HEK293 (cell line): ENCODE measurements around the gene COQ3.

ENCODE experiments used
- CTCF ChIA-PET: fragments of 350-600 bp; formaldehyde crosslinking; extraction: SDS; loops from one replicate; lab custom pipeline; 2021; ENCODE audit warnings: antibody characterized with exemption; lab: Yijun Ruan, JAX
- POLR2A ChIA-PET: fragments of 300-600 bp; formaldehyde crosslinking; extraction: SDS; loops from one replicate; lab custom pipeline; 2020; ENCODE audit warnings: antibody characterized with exemption, inconsistent platforms; lab: Yijun Ruan, JAX
- H3K27ac ChIP-seq: fragments of 200-500 bp; sonication (Bioruptor generic); 2 replicates; pipeline ENCODE4 v1.5.1; 2014; ENCODE audit warnings: low read depth, low read length, control low read depth, inconsistent platforms; ENCODE audit errors: extremely low read depth
- H3K36me3 ChIP-seq, 2 experiments: fragments of 200-500 bp in 1 of 2; sonication (Bioruptor generic) in 1 of 2; 1 replicate in 1 of 2; 2 replicates in 1 of 2; pipeline ENCODE4 v1.5.1; 2014 to 2017; ENCODE audit warnings: inconsistent platforms in 2 of 2, low read length in 2 of 2; ENCODE audit not compliant: control insufficient read depth in 2 of 2, insufficient read depth in 1 of 2
- H3K4me1 ChIP-seq: fragments of 200-500 bp; sonication (Bioruptor generic); 2 replicates; pipeline ENCODE4 v1.5.1; 2014; ENCODE audit warnings: mild to moderate bottlenecking, low read length, inconsistent platforms; ENCODE audit not compliant: control insufficient read depth, insufficient read depth
- H3K4me3 ChIP-seq: 2 replicates; pipeline ENCODE4 v1.5.1; 2011; ENCODE audit warnings: low read depth, mild to moderate bottlenecking, control low read depth, low read length, moderate library complexity
- H3K9me3 ChIP-seq: fragments of 200-500 bp; sonication (Bioruptor generic); 2 replicates; pipeline ENCODE4 v1.5.1; 2014; ENCODE audit warnings: low read depth, low read length, inconsistent platforms; ENCODE audit not compliant: control insufficient read depth, insufficient read depth
- GLI2 ChIP-seq: fragments of 450-650 bp; formaldehyde crosslinking; IDR thresholded peaks from 2 replicates; pipeline ENCODE4; 2017; ENCODE audit warnings: missing biosample characterization, missing genetic modification characterization, low read depth, borderline replicate concordance
- MEIS1 ChIP-seq: sonication (generic); formaldehyde crosslinking; IDR thresholded peaks from 2 replicates; pipeline ENCODE4 v1.8.1; 2022; ENCODE audit warnings: missing genetic modification reagents, mild to moderate bottlenecking, borderline replicate concordance
- TRIM28 ChIP-seq: IDR thresholded peaks from 2 replicates; pipeline ENCODE4 v1.6.1; 2011; ENCODE audit warnings: low read length, control low read depth, borderline replicate concordance
- ZBTB20 ChIP-seq: fragments of 450-650 bp; formaldehyde crosslinking; IDR thresholded peaks from 2 replicates; pipeline ENCODE4 v1.5.1; 2016; ENCODE audit warnings: missing biosample characterization, missing genetic modification characterization
- ZBTB21 ChIP-seq: fragments of 450-650 bp; formaldehyde crosslinking; IDR thresholded peaks from 2 replicates; pipeline ENCODE4 v1.5.1; 2017; ENCODE audit warnings: missing biosample characterization, missing genetic modification characterization
- ZNF112 ChIP-seq: fragments of 450-650 bp; formaldehyde crosslinking; IDR thresholded peaks from 2 replicates; pipeline ENCODE4 v1.5.0; 2017; ENCODE audit warnings: missing biosample characterization, missing genetic modification characterization
- ZNF133 ChIP-seq: fragments of 450-650 bp; formaldehyde crosslinking; IDR thresholded peaks from 2 replicates; pipeline ENCODE4 v1.5.1; 2016; ENCODE audit warnings: missing biosample characterization, missing genetic modification characterization
- ZNF140 ChIP-seq: fragments of 450-650 bp; formaldehyde crosslinking; IDR thresholded peaks from 2 replicates; pipeline ENCODE4 v1.5.1; 2016; ENCODE audit warnings: missing biosample characterization, missing genetic modification characterization
- ZNF175 ChIP-seq: fragments of 450-650 bp; formaldehyde crosslinking; IDR thresholded peaks from 2 replicates; pipeline ENCODE4 v1.5.1; 2016; ENCODE audit warnings: missing biosample characterization, missing genetic modification characterization
- ZNF211 ChIP-seq: fragments of 450-650 bp; formaldehyde crosslinking; IDR thresholded peaks from 2 replicates; pipeline ENCODE4 v1.5.1; 2016; ENCODE audit warnings: low read depth, missing biosample characterization, missing genetic modification characterization
- ZNF335 ChIP-seq: fragments of 450-650 bp; formaldehyde crosslinking; conservative IDR thresholded peaks from 2 replicates; pipeline ENCODE4 v1.5.1; 2016; ENCODE audit warnings: missing biosample characterization, missing genetic modification characterization
- ZNF391 ChIP-seq: fragments of 450-650 bp; formaldehyde crosslinking; IDR thresholded peaks from 2 replicates; pipeline ENCODE4 v1.5.1; 2016; ENCODE audit warnings: low read depth, missing biosample characterization, missing genetic modification characterization, borderline replicate concordance
- ZNF473 ChIP-seq: fragments of 450-650 bp; formaldehyde crosslinking; IDR thresholded peaks from 2 replicates; pipeline ENCODE4 v1.5.1; 2017; ENCODE audit warnings: missing biosample characterization, missing genetic modification characterization
- ZNF654 ChIP-seq: fragments of 450-650 bp; formaldehyde crosslinking; IDR thresholded peaks from 2 replicates; pipeline ENCODE4 v1.5.1; 2016; ENCODE audit warnings: low read depth, missing biosample characterization, missing genetic modification characterization
- ZNF677 ChIP-seq: fragments of 450-650 bp; IDR thresholded peaks from 2 replicates; pipeline ENCODE4 v1.5.0; 2018; ENCODE audit warnings: missing biosample characterization, mild to moderate bottlenecking, missing genetic modification characterization, moderate library complexity
- ZSCAN23 ChIP-seq: fragments of 450-650 bp; formaldehyde crosslinking; IDR thresholded peaks from 2 replicates; pipeline ENCODE4 v1.5.1; 2016; ENCODE audit warnings: missing biosample characterization, missing genetic modification characterization
- TF ChIP-seq, protein P1 (sequence below): fragments of 450-650 bp; formaldehyde crosslinking; conservative IDR thresholded peaks from 2 replicates; pipeline ENCODE4 v1.5.1; 2016; ENCODE audit warnings: low read depth, missing biosample characterization, missing genetic modification characterization
- TF ChIP-seq, protein P2 (sequence below): fragments of 450-650 bp; formaldehyde crosslinking; IDR thresholded peaks from 2 replicates; pipeline ENCODE4 v1.5.1; 2017; ENCODE audit warnings: missing biosample characterization, missing genetic modification characterization
- TF ChIP-seq, protein P3 (sequence below): fragments of 450-650 bp; formaldehyde crosslinking; IDR thresholded peaks from 2 replicates; pipeline ENCODE4 v1.5.1; 2016; ENCODE audit warnings: missing biosample characterization, missing genetic modification characterization
- TF ChIP-seq, protein P4 (sequence below): fragments of 450-650 bp; formaldehyde crosslinking; IDR thresholded peaks from 2 replicates; pipeline ENCODE4 v1.5.1; 2016; ENCODE audit warnings: missing biosample characterization, missing genetic modification characterization

COQ3 gene

DNA sequence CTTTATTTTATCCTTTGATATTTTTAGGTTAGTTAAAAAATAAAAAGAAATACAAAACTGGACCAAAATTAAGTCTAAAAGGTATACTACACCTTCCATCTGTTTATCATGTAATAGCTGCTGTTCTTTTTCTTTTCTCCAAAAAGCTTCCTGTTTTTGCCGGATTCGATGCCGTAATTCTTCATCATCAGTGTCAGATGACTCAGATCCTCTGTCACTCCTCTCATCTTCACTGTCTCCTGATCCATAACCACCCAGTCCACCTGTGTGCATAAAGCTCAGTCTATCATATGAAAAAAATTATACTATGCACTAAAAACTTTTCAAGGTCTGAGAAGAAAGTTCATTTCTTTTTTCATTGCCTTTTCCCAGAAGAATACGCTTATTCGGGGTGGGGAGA is 8.5 kb upstream of the COQ3 start:
- Histone ChIP-seq H3K4me1 (no peaks in the 10 kb centered on the region), H3K36me3 (peaks cover 89 to 91% of the 10 kb centered on the region in 2 experiments), H3K9me3 (no peaks in the 10 kb centered on the region)
- POLR2A ChIA-PET: interaction anchor here (0.5 to 3.8 kb wide), 4 partner anchors 9 to 24 kb away, joined by 5 to 14 read pairs (median 5); partner anchors contain the start of gene COQ3
- CTCF ChIA-PET: interaction anchor here (1.0 to 1.7 kb wide), 3 partner anchors 24 to 91 kb away, joined by 3 to 12 read pairs (median 5); no protein-coding TSS in a partner anchor
- TF ChIP-seq ZSCAN23 (tag by site-specific recombination) (no peak), ZNF112 (no peak), ZNF473 (tag by site-specific recombination) (no peak), ZNF654 (no peak), ZBTB20 (tag by site-specific recombination) (no peak), ZNF140 (no peak), ZBTB21 (no peak), ZNF175 (tag by site-specific recombination) (no peak), ZNF335 (tag by site-specific recombination) (no peak), MEIS1 (CRISPR knock-in tag) (no peak)
- TF ChIP-seq, protein P1, sequence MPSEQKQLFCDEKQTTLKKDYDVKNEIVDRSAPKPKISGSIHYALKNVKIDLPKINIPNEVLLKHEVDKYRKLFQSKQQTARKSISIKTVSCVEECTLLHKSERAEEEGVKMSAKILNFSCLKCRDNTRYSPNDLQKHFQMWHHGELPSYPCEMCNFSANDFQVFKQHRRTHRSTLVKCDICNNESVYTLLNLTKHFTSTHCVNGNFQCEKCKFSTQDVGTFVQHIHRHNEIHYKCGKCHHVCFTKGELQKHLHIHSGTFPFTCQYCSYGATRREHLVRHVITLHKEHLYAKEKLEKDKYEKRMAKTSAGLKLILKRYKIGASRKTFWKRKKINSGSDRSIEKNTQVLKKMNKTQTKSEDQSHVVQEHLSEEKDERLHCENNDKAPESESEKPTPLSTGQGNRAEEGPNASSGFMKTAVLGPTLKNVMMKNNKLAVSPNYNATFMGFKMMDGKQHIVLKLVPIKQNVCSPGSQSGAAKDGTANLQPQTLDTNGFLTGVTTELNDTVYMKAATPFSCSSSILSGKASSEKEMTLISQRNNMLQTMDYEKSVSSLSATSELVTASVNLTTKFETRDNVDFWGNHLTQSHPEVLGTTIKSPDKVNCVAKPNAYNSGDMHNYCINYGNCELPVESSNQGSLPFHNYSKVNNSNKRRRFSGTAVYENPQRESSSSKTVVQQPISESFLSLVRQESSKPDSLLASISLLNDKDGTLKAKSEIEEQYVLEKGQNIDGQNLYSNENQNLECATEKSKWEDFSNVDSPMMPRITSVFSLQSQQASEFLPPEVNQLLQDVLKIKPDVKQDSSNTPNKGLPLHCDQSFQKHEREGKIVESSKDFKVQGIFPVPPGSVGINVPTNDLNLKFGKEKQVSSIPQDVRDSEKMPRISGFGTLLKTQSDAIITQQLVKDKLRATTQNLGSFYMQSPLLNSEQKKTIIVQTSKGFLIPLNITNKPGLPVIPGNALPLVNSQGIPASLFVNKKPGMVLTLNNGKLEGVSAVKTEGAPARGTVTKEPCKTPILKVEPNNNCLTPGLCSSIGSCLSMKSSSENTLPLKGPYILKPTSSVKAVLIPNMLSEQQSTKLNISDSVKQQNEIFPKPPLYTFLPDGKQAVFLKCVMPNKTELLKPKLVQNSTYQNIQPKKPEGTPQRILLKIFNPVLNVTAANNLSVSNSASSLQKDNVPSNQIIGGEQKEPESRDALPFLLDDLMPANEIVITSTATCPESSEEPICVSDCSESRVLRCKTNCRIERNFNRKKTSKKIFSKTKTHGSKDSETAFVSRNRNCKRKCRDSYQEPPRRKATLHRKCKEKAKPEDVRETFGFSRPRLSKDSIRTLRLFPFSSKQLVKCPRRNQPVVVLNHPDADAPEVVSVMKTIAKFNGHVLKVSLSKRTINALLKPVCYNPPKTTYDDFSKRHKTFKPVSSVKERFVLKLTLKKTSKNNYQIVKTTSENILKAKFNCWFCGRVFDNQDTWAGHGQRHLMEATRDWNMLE: no peak
- TF ChIP-seq, all 188 proteins: peak for 0
- Histone ChIP-seq H3K27ac (no peak overlapping the region), H3K4me3 (no peak overlapping the region)

DNA sequence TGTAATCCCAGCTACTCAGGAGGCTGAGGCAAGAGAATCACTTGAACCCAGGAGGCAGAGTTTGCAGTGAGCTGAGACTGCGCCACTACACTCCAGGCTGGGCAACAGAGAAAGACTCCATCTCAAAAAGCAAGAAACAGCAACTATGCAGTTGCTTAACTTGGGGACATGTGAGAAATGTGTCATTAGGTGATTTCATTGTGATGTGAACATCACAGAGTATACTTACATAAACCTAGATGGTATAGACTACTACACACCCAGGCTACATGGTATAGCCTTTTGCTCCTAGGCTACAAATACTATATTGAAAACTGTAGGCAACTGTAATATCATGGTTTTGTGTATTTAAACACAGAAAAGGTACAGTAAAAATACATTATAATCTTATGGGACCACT is 3.3 kb upstream of the COQ3 start:
- H3K4me1 ChIP-seq: no peaks in the 10 kb centered on the region
- ChIA-PET POLR2A (interaction anchor here (1.1 kb wide), 1 partner anchor 48 kb away, joined by 3 read pairs; the partner anchor contains the start of gene FAXC), CTCF (interaction anchor here (2.4 to 2.7 kb wide), 2 partner anchors 29 to 66 kb away, joined by 11 to 14 read pairs; no protein-coding TSS in a partner anchor)
- TF ChIP-seq, protein P2, sequence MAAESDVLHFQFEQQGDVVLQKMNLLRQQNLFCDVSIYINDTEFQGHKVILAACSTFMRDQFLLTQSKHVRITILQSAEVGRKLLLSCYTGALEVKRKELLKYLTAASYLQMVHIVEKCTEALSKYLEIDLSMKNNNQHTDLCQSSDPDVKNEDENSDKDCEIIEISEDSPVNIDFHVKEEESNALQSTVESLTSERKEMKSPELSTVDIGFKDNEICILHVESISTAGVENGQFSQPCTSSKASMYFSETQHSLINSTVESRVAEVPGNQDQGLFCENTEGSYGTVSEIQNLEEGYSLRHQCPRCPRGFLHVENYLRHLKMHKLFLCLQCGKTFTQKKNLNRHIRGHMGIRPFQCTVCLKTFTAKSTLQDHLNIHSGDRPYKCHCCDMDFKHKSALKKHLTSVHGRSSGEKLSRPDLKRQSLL (tag by site-specific recombination): no peak
- TF ChIP-seq ZNF677 (tag by site-specific recombination): no peak
- TF ChIP-seq ZNF133 (tag by site-specific recombination): no peak
- no peak for TF ChIP-seq GLI2 (tag by site-specific recombination)
- TF ChIP-seq, protein P3, sequence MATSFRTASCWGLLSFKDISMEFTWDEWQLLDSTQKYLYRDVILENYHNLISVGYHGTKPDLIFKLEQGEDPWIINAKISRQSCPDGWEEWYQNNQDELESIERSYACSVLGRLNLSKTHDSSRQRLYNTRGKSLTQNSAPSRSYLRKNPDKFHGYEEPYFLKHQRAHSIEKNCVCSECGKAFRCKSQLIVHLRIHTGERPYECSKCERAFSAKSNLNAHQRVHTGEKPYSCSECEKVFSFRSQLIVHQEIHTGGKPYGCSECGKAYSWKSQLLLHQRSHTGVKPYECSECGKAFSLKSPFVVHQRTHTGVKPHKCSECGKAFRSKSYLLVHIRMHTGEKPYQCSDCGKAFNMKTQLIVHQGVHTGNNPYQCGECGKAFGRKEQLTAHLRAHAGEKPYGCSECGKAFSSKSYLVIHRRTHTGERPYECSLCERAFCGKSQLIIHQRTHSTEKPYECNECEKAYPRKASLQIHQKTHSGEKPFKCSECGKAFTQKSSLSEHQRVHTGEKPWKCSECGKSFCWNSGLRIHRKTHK (tag by site-specific recombination): no peak
- no peak for TF ChIP-seq ZNF391 (tag by site-specific recombination)
- TF ChIP-seq, protein P4, sequence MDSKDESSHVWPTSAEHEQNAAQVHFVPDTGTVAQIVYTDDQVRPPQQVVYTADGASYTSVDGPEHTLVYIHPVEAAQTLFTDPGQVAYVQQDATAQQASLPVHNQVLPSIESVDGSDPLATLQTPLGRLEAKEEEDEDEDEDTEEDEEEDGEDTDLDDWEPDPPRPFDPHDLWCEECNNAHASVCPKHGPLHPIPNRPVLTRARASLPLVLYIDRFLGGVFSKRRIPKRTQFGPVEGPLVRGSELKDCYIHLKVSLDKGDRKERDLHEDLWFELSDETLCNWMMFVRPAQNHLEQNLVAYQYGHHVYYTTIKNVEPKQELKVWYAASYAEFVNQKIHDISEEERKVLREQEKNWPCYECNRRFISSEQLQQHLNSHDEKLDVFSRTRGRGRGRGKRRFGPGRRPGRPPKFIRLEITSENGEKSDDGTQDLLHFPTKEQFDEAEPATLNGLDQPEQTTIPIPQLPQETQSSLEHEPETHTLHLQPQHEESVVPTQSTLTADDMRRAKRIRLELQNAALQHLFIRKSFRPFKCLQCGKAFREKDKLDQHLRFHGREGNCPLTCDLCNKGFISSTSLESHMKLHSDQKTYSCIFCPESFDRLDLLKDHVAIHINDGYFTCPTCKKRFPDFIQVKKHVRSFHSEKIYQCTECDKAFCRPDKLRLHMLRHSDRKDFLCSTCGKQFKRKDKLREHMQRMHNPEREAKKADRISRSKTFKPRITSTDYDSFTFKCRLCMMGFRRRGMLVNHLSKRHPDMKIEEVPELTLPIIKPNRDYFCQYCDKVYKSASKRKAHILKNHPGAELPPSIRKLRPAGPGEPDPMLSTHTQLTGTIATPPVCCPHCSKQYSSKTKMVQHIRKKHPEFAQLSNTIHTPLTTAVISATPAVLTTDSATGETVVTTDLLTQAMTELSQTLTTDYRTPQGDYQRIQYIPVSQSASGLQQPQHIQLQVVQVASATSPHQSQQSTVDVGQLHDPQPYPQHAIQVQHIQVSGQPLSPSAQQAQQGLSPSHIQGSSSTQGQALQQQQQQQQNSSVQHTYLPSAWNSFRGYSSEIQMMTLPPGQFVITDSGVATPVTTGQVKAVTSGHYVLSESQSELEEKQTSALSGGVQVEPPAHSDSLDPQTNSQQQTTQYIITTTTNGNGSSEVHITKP: peak; percentile 55
- TF ChIP-seq TRIM28: no peak
- 0 out of 2 replicates have a peak, but pooled peaks have one; percentile 48 for TF ChIP-seq ZNF211 (tag by site-specific recombination)
- H3K9me3 ChIP-seq: no peaks in the 10 kb centered on the region
- no peak overlapping the region for H3K27ac ChIP-seq
- no peak overlapping the region for H3K4me3 ChIP-seq
- H3K36me3 ChIP-seq: peaks cover 42 to 45% of the 10 kb centered on the region in 2 experiments
